CD14-positive monocyte (primary cell): ENCODE results near the gene SPEM1. TPM values are rescaled to one million over a fixed set of nuclear protein-coding genes. Genes with fewer than 3 reads are reported as not detected.

ENCODE experiments used
- DNase-seq, 3 donors: peaks; one replicate each; pipeline ENCODE4 v3.0.0-alpha.2; 2011 to 2022
- H2AFZ ChIP-seq: 2 replicates; pipeline ENCODE4 v1.6.0; 2012; ENCODE audit warnings: mild to moderate bottlenecking, low read depth, low read length, inconsistent platforms; ENCODE audit not compliant: insufficient read depth, poor library complexity, severe bottlenecking
- H3K27ac ChIP-seq, 2 donors: 1 replicate in 1 of 2; 2 replicates in 1 of 2; pipeline ENCODE4 v1.5.1; 2012 to 2013; ENCODE audit warnings: low read length in 2 of 2, control low read depth in 1 of 2, inconsistent platforms in 1 of 2, low read depth in 1 of 2, mild to moderate bottlenecking in 1 of 2
- H3K27me3 ChIP-seq, 2 donors: one replicate each; pipeline versions ENCODE4 v1.6.0 to v1.6.1; 2011 to 2013; ENCODE audit warnings: low read length in 2 of 2; ENCODE audit not compliant: control insufficient read depth in 2 of 2, insufficient read depth in 2 of 2
- H3K36me3 ChIP-seq, 2 donors: replicated peaks in 1 of 2; 1 replicate in 1 of 2; 2 replicates in 1 of 2; pipeline versions ENCODE4 v1.5.1 to v1.6.1; 2012 to 2013; ENCODE audit warnings: low read length in 2 of 2, control low read depth in 1 of 2, inconsistent platforms in 1 of 2, mild to moderate bottlenecking in 1 of 2; ENCODE audit not compliant: insufficient read depth in 2 of 2, control insufficient read depth in 1 of 2
- H3K4me1 ChIP-seq, 2 donors: 1 replicate in 1 of 2; 2 replicates in 1 of 2; pipeline versions ENCODE4 v1.5.1 to v1.6.1; 2012 to 2013; ENCODE audit warnings: low read length in 2 of 2, control low read depth in 1 of 2, inconsistent platforms in 1 of 2, mild to moderate bottlenecking in 1 of 2, moderate library complexity in 1 of 2; ENCODE audit not compliant: insufficient read depth in 2 of 2, control insufficient read depth in 1 of 2
- H3K4me2 ChIP-seq: replicated peaks from 2 replicates; pipeline ENCODE3; 2012; ENCODE audit warnings: low read length, moderate library complexity, mild to moderate bottlenecking; ENCODE audit not compliant: poor library complexity, severe bottlenecking; ENCODE audit errors: extremely low read depth
- H3K4me3 ChIP-seq, 3 experiments: fragments of 200-600 bp in 1 of 3; sonication (generic) in 1 of 3; replicated peaks in 1 of 3; 1 replicate in 2 of 3; 2 replicates in 1 of 3; pipeline ENCODE4 v1.5.1; 2011 to 2013; ENCODE audit warnings: low read length in 3 of 3, mild to moderate bottlenecking in 3 of 3, control low read depth in 2 of 3, low read depth in 2 of 3, inconsistent platforms in 1 of 3, moderate library complexity in 1 of 3
- H3K79me2 ChIP-seq: 2 replicates; pipeline ENCODE4 v1.6.0; 2012; ENCODE audit warnings: mild to moderate bottlenecking, control low read depth, inconsistent platforms, low read length, moderate library complexity; ENCODE audit not compliant: insufficient read depth
- H3K9ac ChIP-seq: 2 replicates; pipeline ENCODE4 v1.6.0; 2017; ENCODE audit warnings: low read length, mild to moderate bottlenecking; ENCODE audit not compliant: insufficient read depth, poor library complexity, severe bottlenecking
- H3K9me3 ChIP-seq, 2 donors: replicated peaks in 1 of 2; 1 replicate in 1 of 2; 2 replicates in 1 of 2; pipeline versions ENCODE4 v1.5.1 to v1.6.1; 2012 to 2013; ENCODE audit warnings: low read length in 2 of 2, control low read depth in 1 of 2; ENCODE audit not compliant: control insufficient read depth in 1 of 2, insufficient read depth in 1 of 2
- H4K20me1 ChIP-seq: 2 replicates; pipeline ENCODE4 v1.6.0; 2012; ENCODE audit warnings: mild to moderate bottlenecking, low read length, control low read depth, moderate library complexity; ENCODE audit not compliant: insufficient read depth
- H3K27ac Mint-ChIP-seq, 7 donors: one replicate each; pipeline ENCODE4 v1.8.0; 2020; ENCODE audit warnings: mild to moderate bottlenecking in 7 of 7, mixed read lengths in 7 of 7, moderate library complexity in 6 of 7, inconsistent platforms in 2 of 7
- H3K27me3 Mint-ChIP-seq, 3 donors: one replicate each; pipeline ENCODE4 v1.8.0; 2021 to 2022; ENCODE audit warnings: low read depth in 3 of 3, mild to moderate bottlenecking in 3 of 3, mixed read lengths in 3 of 3, moderate library complexity in 3 of 3, inconsistent platforms in 1 of 3
- H3K36me3 Mint-ChIP-seq, 2 donors: one replicate each; pipeline ENCODE4 v1.8.0; 2020; ENCODE audit warnings: mixed read lengths in 2 of 2, inconsistent platforms in 1 of 2, mild to moderate bottlenecking in 1 of 2
- H3K4me1 Mint-ChIP-seq: one replicate; pipeline ENCODE4 v1.8.0; 2020; ENCODE audit warnings: mild to moderate bottlenecking, mixed read lengths
- H3K4me3 Mint-ChIP-seq, 2 donors: one replicate each; pipeline ENCODE4 v1.8.0; 2020; ENCODE audit warnings: mild to moderate bottlenecking in 2 of 2, mixed read lengths in 2 of 2, moderate library complexity in 1 of 2
- H3K9me3 Mint-ChIP-seq, 7 donors: one replicate each; pipeline ENCODE4 v1.8.0; 2020 to 2022; ENCODE audit warnings: mixed read lengths in 7 of 7, mild to moderate bottlenecking in 6 of 7, moderate library complexity in 6 of 7, inconsistent platforms in 2 of 7
- WGBS: methylation state at CpG from one replicate; pipeline ENCODE4 v1.1.5; 2013; ENCODE audit warnings: missing lambda C conversion rate; ENCODE audit not compliant: insufficient coverage; 5-methylcytosine and 5-hydroxymethylcytosine counted together
- intact Hi-C, 2 donors: fragments of 100-400 bp; cut with micrococcal nuclease; formaldehyde crosslinking; loops; one replicate each; pipeline versions ENCODE4 v1.15.0 to v1.15.1; 2023
- polyA plus RNA-seq, 3 donors: library from polyadenylated mRNA; depleted of rRNA in 1 of 3; unstranded in 2 of 3; stranded (reverse) in 1 of 3; fragments of 300-500 nt in 2 of 3; fragments of >200 nt in 1 of 3; fragmentation: Illumina TruSeq in 2 of 3; gene quantifications; 1 replicate in 2 of 3; 2 replicates in 1 of 3; pipeline ENCODE4 v1.2.3, GENCODE V29; 2012 to 2021
- TF ChIP-seq, protein P1 (sequence below): fragments of 200-600 bp; IDR thresholded peaks from one replicate; pipeline ENCODE4 v1.8.0; 2022; ENCODE audit warnings: antibody characterized with exemption, mild to moderate bottlenecking

SPEM1 gene
- polyA plus RNA-seq, 3 donors, result not detected

GRCh38 chr17:7380321-7380720, 39.8 kb upstream of the SPEM1 start:
- H3K27me3 Mint-ChIP-seq, result peaks cover 51 to 78% (median 65%) of the 10 kb centered on the region in 3 donors
- TF ChIP-seq, protein P1, sequence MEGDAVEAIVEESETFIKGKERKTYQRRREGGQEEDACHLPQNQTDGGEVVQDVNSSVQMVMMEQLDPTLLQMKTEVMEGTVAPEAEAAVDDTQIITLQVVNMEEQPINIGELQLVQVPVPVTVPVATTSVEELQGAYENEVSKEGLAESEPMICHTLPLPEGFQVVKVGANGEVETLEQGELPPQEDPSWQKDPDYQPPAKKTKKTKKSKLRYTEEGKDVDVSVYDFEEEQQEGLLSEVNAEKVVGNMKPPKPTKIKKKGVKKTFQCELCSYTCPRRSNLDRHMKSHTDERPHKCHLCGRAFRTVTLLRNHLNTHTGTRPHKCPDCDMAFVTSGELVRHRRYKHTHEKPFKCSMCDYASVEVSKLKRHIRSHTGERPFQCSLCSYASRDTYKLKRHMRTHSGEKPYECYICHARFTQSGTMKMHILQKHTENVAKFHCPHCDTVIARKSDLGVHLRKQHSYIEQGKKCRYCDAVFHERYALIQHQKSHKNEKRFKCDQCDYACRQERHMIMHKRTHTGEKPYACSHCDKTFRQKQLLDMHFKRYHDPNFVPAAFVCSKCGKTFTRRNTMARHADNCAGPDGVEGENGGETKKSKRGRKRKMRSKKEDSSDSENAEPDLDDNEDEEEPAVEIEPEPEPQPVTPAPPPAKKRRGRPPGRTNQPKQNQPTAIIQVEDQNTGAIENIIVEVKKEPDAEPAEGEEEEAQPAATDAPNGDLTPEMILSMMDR, result no peak
- Histone ChIP-seq H3K79me2 (no peaks in the 10 kb centered on the region), H3K4me1 (peaks cover 16 to 23% of the 10 kb centered on the region in 2 donors), H3K4me2 (peak overlapping the region; percentile 45), H3K9me3 (no peaks in the 10 kb centered on the region), H4K20me1 (no peaks in the 10 kb centered on the region), H3K4me3 (peak overlapping the region in 1 of 3 experiments; percentile 7), H3K27ac (no peak overlapping the region), H3K27me3 (peaks cover 34 to 59% of the 10 kb centered on the region in 2 donors), H3K9ac (no peak overlapping the region), H3K36me3 (no peaks in the 10 kb centered on the region), H2AFZ (no peak overlapping the region)
- peaks cover 2 to 8% of the 10 kb centered on the region in 2 donors for H3K36me3 Mint-ChIP-seq
- H3K4me1 Mint-ChIP-seq, result peaks cover 18% of the 10 kb centered on the region
- no peak for DNase-seq
- intact Hi-C loops, result no loop called here
- H3K9me3 Mint-ChIP-seq, result peaks cover 7 to 21% (median 15%) of the 10 kb centered on the region in 7 donors
- WGBS, result 70% methylated on average over 3 of the region's 7 CpGs
- peak overlapping the region; percentile 10 to 83 for H3K4me3 Mint-ChIP-seq
- H3K27ac Mint-ChIP-seq, result peak overlapping the region in 1 of 7 donors; percentile 57

- Histone ChIP-seq H3K36me3 (no peaks in the 10 kb centered on the region), H3K4me3 (peak within 1 kb of the TSS in 1 of 3 experiments; percentile 7), H2AFZ (no peak within 1 kb of the TSS), H4K20me1 (no peaks in the 10 kb centered on the region), H3K9ac (no peak within 1 kb of the TSS), H3K9me3 (no peaks in the 10 kb centered on the region), H3K27me3 (peaks cover 34 to 59% of the 10 kb centered on the region in 2 donors), H3K27ac (no peak within 1 kb of the TSS), H3K4me2 (peak within 1 kb of the TSS; percentile 45), H3K4me1 (peaks cover 16 to 23% of the 10 kb centered on the region in 2 donors), H3K79me2 (no peaks in the 10 kb centered on the region)
- Mint-ChIP-seq H3K27me3 (peaks cover 51 to 80% (median 65%) of the 10 kb centered on the region in 3 donors), H3K9me3 (peaks cover 7 to 21% (median 15%) of the 10 kb centered on the region in 7 donors), H3K4me3 (peak within 1 kb of the TSS; percentile 10 to 84), H3K4me1 (peaks cover 18% of the 10 kb centered on the region), H3K27ac (peak within 1 kb of the TSS in 1 of 7 donors; percentile 57), H3K36me3 (peaks cover 2 to 12% of the 10 kb centered on the region in 2 donors)
- DNase-seq, result no peak
- TF ChIP-seq, protein P1, result no peak
- WGBS, result 3% methylated on average over 43 of the region's 52 CpGs
- intact Hi-C loops, result no loop called here
These were observed 39.1 kb upstream of the SPEM1 start, which contains the start of gene TNK1 for GRCh38 chr17:7380855-7381683. TSS of gene TNK1 (plus strand) at chr17:7381089. CDS start at chr17:7382927, 1,838 bp downstream.
